HG03196 (cell line): ENCODE data around the gene SEMA5B.

Source experiments
- ATAC-seq: cut with Tn5 transposase; IDR thresholded peaks from one replicate; pipeline ENCODE4 v1.9.1; 2021; ENCODE audit not compliant: unreplicated experiment

SEMA5B gene

GRCh38 chr3:122908251-122908650, 119.3 kb downstream of the SEMA5B start:
- ATAC-seq, result no peak

DNA sequence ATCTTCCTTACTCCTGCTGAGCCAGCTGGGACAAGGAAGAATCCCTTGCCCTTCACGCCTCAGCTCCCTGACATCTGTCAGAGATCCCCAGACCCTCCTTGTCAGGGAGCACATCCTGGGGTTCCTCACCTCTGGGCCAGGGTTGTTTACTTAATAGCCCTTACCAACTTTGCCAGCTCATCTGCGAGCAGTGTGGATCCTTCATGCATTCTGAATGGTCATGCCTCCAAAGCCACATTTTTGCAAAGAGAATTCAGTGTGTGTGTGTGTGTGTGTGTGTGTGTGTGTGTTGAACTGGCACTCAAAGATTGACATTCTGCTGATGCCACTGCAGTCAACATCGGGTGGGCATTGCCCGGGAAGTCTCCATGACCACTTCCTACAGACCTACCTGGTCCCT, 120.1 kb downstream of the SEMA5B start:
- no peak for ATAC-seq

GRCh38 chr3:122903171-122903570, 124.4 kb downstream of the SEMA5B start:
- no peak for ATAC-seq

- ATAC-seq, result no peak
Measured at GRCh38 chr3:122902326-122902725, 125.2 kb downstream of the SEMA5B start.

DNA sequence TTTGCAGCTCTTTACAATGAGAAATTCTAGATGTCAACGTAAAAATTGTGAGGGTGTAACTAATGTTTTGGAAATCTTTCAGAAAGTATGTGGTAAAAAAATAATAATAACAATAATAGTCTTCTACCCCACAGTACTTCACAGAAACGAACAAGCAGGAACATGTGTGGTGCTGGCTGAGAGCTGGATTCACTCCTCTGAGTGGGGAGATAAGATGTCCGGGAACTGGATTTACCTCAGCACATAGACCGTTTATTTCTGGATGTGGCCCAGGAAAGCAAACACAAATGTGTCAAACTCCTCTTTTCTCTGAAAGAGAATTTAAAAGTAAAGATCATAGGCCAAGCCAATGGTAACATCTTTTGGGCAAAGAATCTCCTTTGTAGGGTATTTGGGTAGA, 129.3 kb downstream of the SEMA5B start:
- no peak for ATAC-seq

DNA sequence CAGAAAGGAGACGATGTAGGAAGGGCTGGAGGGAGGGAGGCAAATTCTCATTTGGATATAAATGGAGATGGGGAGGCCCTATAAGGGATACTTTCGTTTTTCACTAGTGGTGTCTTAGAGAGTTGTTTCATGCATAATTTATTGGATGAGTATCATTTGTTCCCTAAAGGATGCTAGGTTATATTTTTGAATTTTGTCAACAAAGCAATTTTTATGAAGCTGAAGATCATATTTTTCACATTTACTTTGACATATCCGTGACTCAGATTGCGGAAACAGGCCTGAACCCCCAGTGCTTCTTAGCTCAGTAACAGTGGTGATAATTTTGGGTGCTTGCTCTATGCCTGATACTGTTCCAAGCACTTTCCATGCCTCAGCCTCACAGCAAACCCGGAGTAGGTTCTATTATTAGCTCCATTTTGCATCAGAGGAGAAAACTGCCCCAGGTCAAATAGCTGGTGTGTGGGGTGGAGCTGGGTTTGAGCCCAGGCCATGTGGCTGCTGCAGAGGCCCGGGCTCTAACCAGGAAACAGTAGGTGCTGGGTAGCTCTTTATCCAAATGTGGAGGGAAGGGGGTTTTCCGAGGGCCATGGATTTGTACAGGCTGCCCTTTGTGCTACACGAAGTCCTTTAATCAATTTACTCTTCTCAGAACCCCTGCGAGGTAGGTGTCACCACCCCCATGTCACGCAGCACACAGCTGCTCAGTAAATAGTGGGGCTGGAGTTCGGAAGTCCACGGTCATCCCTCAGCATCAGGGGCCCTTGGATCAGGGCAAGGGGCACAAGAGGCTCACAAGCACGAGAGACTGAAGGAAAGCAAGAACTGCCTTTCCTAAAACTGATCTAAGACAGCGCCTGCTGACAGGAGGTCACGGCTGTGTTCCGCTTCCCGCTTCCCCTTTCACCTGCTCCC, 133.6 kb downstream of the SEMA5B start:
- no peak for ATAC-seq

DNA sequence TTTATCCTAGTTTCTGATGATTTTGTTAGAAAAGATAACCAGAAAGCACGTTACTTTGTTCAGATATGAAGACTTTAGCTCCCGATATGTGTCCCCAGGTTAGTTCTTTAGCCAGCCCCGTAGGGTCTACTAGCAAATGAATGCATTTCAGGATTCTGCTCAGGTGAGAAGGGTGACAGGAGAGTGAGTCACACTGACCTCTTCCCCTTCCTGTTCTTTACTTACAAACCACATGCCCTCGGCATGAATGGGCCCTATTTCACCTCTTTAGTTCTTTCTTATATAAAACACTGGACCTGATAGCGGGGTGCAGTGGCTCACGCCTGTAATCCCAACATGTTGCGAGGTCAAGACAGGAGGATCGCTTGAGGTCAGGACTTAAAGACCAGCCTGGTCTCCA, 134.3 kb downstream of the SEMA5B start:
- ATAC-seq, result no peak

DNA sequence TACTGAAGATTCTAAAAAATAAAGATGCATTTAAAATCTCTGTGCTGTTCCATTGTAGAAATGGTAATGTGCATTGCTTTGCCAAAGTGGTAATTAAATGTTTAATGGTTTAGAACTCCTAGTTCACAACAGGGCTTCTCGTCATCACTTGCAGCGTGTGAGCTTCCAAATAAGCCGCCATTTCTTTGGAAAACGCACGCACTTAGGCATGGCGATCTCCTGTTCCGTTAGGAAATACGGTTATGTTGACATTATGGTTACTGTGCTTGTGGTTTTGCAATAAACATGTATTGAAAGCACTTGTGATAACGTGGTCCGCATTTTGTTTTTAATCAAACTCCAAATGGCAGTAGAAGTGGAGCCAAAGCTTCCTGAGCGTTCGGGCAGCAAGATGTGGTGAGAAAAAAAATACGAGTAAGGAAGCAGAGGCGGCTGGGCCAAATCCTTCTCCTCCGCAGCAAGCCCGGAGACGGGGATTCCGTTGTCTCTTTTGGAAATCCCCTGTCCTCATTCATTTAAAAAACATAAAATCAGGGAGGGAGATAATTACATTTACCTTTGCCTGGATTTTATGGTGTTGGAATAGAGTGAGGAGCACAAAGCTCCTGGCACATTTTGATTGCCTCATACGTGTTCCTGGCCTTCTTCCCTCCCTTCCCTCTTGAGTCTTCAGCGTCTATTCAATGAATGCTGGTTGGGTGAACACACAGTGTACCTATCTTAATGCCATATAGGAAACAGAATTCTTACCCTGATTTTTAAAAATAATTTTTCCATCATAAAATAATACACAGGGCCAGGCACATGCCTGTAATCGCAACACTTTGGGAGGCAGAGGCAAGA, 135.2 kb downstream of the SEMA5B start:
- no peak for ATAC-seq

DNA sequence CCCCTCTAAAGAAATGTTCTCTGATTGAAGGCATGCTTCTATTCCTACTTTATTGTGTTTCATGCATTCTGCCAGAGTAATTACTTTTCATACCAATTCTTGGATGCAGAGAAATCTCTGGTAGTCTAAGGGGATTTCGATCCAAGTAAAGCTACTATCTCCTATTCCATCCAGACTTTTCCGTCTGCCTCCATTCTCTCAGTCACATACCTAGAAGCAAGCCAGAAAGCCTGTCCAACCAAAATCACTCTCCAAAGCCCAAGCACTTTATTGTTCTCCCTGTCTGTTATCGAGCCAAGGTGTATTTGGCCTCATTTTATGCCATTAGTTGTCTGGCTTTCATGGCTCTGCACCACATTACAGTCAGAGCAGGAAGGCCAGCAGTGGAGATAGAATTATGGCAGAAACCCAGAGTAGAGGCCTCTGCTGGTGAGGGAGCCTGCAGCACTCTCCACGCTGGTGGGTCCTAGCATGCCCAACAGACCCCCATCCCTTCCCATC, 136.8 kb downstream of the SEMA5B start:
- no peak for ATAC-seq

- ATAC-seq, result no peak
Measured at GRCh38 chr3:122890077-122890719, 137.4 kb downstream of the SEMA5B start.

DNA sequence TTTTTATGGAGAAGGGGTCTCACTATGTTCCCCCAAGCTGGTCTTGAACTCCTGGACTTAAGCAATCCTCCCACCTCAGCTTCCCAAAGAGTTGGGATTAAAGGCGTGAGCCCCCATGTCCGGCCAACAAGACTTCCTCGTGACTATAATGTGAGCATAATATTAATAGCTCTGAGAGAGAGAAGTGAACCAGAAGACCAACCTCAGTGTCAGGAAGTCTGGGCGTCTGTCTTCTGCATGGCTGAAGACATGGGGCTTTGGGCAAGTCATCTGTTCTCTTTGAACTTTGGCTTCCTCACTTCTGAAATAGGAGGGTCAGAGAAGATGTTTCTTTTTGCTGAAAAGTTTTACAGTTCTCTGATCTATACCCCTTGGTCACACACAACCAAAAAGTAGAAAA, 140.6 kb downstream of the SEMA5B start:
- ATAC-seq, result no peak

DNA sequence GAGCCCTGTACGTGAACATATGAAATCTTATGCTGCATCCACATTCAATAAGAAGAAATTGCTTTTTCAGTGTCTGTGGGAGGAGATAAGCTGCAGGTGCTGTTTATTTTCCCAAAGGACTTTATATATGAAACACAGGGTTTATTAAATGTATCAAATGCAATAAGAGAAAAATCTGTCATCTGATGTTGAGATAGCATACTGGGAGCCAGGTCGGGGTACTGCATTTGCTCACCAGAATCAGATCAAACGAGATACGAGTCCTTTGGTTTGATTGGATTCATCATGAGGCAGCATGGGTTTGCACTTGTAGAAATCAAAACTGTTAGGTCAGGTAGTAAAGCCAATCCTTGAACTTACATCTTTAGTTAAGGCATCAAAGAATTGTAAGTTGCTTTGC, 141.3 kb downstream of the SEMA5B start:
- ATAC-seq, result no peak

DNA sequence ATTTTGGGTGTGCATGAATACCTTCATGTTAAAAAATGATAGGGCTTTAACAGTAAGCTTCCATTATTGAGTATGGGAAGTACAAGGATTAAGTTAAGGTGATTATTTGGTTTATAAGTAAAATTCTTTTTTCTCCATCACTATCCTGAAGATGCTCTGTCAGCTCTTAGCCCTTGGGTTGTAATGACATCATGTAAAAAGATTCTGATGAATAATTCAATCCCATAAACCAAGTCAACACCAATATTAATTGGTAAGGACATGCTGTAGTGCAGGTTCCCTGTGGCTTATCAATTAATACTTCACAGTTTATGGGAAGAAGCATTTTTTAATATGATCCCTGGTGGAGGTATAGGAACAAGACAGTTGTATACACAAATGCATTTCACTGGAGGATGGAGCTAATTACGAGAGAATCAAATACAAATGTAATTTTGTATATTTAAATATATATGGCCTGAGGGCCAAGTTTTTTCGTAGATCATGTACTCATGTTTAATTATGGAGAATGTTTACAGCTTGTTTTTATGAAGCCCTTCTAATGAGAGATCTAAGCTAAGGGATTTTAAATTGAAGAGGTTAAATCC, 145.1 kb downstream of the SEMA5B start:
- ATAC-seq, result no peak

- ATAC-seq, result no peak
Measured at GRCh38 chr3:122880624-122881023, 146.9 kb downstream of the SEMA5B start.

- ATAC-seq, result no peak
Measured at GRCh38 chr3:122880173-122880572, 147.4 kb downstream of the SEMA5B start.

DNA sequence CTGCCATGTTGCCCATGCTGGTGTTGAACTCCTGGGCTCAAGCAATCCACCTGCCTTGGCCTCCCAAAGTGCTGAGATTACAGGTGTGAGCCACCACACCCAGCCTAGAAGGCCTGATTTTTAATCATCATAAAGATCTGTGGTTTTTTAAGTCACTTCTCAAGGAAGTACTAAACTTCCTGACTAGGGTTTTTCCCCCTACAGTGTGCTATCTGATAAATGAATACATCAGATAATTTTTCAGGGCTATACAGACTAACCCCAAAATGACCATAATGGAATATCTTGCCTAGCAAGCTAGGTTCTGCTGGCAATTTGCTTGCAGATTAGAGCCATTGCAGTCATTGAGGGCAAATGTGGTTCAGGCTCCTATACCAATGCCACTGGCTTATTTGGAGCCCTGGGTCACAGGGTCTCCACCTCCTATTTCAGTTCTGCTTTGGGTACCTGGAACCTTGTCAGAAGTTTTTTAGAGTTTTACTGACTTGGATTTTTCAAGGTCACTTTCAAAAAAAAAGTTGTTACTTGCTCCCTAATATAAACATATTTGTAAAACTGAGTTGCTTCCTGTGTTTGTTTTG, 151.9 kb downstream of the SEMA5B start:
- no peak for ATAC-seq

DNA sequence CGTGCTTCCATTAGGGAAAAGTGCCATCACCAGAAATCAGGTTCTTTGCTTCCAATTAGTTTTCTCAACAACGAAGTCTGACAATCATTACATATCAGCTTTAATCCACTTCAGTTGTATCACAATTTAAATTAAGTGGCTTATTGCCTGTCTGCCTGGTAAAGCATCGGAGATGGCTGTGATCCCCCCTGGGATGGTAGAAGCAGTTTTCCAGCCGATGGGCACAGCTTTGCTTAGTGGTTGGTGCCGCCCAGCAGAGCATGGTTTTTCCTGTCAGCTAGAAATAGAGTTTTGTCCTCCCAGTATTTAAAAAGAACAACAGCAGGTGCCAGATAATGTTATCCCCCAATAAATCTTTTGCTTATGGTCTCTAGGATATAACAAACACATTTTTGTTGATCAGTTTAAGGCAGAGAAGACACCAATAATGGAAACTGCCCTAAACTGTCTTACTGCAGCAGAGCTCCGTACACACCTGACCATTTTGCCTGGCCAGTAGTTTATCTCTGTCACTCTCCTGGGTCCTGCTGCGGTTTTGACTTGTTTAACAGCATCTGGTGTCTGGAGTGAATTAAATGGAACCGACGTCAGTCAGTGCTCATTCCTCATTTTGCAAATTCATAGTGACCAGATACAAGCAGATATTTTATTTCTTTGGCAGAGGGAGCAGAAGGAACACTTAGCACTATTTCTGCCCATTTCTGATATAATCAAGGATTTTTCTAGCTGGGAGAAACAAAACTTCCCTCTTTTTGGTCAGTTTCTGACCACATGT, 153.6 kb downstream of the SEMA5B start:
- ATAC-seq, result no peak

- no peak for ATAC-seq
Measured at GRCh38 chr3:122868322-122868721, 159.2 kb downstream of the SEMA5B start.

GRCh38 chr3:122864498-122864897, 163.1 kb downstream of the SEMA5B start:
- ATAC-seq, result no peak

GRCh38 chr3:122862381-122862780, 165.2 kb downstream of the SEMA5B start:
- no peak for ATAC-seq
